ENCODE results near the gene MTARC2. TPM values are rescaled to one million over a fixed set of nuclear protein-coding genes. Genes with fewer than 3 reads are reported as not detected.
"Not testable (repeated sequence)": the region's sequence is repeated elsewhere in the genome, so short reads cannot be mapped to it uniquely, and the experiment has no call there.

Gene MTARC2
- total RNA-seq, 1 donor from 2014 or later = 25.6 TPM

DNA sequence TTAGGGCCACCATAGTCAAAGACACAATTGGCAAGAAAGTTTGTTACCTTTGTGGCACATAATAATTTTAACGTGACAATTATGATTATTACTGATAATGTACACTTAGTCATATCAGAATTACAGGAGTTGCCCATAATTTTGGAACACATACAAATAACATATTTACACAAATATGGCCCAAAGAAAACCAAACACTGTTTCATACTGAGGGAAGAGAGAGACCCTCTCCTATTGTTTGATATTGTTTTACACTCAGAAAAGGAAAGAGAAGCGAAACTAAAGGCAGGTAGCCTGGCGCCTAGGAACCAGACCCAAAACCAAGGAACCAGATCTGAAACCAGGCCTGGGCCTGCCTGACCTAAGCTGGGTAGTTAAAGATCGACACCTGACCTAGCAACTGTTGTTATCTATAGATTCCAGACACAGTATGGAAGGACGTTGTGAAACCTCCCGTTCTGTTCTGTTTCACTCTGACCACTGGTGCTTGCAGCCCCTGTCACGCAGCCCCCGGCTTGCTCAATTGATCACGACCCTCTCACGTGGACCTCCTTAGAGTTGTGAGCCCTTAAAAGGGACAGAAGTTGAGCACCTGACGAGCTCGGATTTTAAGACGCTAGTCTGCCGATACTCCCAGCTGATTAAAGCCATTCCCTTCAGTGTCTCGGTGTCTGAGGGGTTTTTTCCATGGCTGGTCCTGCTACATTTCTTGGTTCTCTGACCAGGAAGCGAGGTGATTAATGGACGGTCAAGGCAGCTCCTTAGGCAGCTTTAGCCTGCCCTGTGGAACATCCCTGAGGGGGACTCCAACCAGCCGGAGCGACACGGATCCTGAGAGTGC is 30.1 kb upstream of the MTARC2 start:
- H3K4me3 Mint-ChIP-seq (ENCODE audit: unreplicated experiment) = no peak overlapping the region
- H3K9me3 Mint-ChIP-seq (ENCODE audit: unreplicated experiment) = peaks cover 8% of the 10 kb centered on the region

DNA sequence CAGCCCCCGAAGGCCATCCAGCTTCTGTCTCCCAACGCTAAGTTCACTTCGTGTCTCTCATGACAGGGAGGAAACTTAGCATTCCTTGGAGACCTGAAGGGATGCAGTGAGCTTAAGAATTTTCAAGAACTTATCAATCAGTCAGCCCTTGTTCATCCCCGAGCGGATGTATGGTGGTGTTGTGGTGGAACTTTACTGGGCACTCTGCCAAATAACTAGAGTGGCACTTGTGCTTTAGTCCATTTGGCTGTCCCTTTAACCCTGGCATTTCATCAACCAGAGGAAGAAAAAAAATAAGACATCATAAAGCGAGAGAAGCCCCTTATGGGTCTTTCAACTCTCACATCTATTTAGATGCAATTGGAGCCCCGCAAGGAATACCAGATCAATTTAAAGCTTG is 26.9 kb upstream of the MTARC2 start:
- H3K27ac Mint-ChIP-seq (ENCODE audit: unreplicated experiment); H3K36me3 Mint-ChIP-seq (ENCODE audit: unreplicated experiment); H3K4me1 Mint-ChIP-seq (ENCODE audit: unreplicated experiment): not testable (repeated sequence)

More for the DNA sequence above, 30.1 kb upstream of the MTARC2 start:
- Mint-ChIP-seq H3K36me3 (ENCODE audit: unreplicated experiment) (no peaks in the 10 kb centered on the region), H3K27ac (ENCODE audit: unreplicated experiment) (no peak overlapping the region), H3K4me1 (ENCODE audit: unreplicated experiment) (no peaks in the 10 kb centered on the region), H3K27me3 (ENCODE audit: unreplicated experiment) (peaks cover 31% of the 10 kb centered on the region)
- TF ChIP-seq CTCF (IDR thresholded peaks at IDR 0.05) = no peak
- no peak for DNase-seq (ENCODE audit: extremely low spot score, unreplicated experiment)

GRCh38 chr1:220726634-220727033 is 21.5 kb upstream of the MTARC2 start:
- peaks cover 11% of the 10 kb centered on the region for H3K27me3 Mint-ChIP-seq (ENCODE audit: unreplicated experiment)
- H3K4me3 Mint-ChIP-seq (ENCODE audit: unreplicated experiment) = no peak overlapping the region
- no peak for DNase-seq (ENCODE audit: extremely low spot score, unreplicated experiment)
- H3K4me1 Mint-ChIP-seq (ENCODE audit: unreplicated experiment) = peaks cover 1% of the 10 kb centered on the region
- peak; percentile 8 for TF ChIP-seq CTCF (IDR thresholded peaks at IDR 0.05)
- no peaks in the 10 kb centered on the region for H3K36me3 Mint-ChIP-seq (ENCODE audit: unreplicated experiment)
- peaks cover 1% of the 10 kb centered on the region for H3K9me3 Mint-ChIP-seq (ENCODE audit: unreplicated experiment)
- no peak overlapping the region for H3K27ac Mint-ChIP-seq (ENCODE audit: unreplicated experiment)

More for the DNA sequence above, 26.9 kb upstream of the MTARC2 start:
- DNase-seq (ENCODE audit: extremely low spot score, unreplicated experiment); H3K4me3 Mint-ChIP-seq (ENCODE audit: unreplicated experiment); H3K9me3 Mint-ChIP-seq (ENCODE audit: unreplicated experiment): not testable (repeated sequence)
- H3K27me3 Mint-ChIP-seq (ENCODE audit: unreplicated experiment) = peaks cover 29% of the 10 kb centered on the region

GRCh38 chr1:220727519-220727918 is 20.6 kb upstream of the MTARC2 start:
- DNase-seq (ENCODE audit: extremely low spot score, unreplicated experiment) = no peak
- Mint-ChIP-seq H3K36me3 (ENCODE audit: unreplicated experiment) (no peaks in the 10 kb centered on the region), H3K27me3 (ENCODE audit: unreplicated experiment) (peaks cover 11% of the 10 kb centered on the region), H3K27ac (ENCODE audit: unreplicated experiment) (no peak overlapping the region), H3K4me3 (ENCODE audit: unreplicated experiment) (no peak overlapping the region), H3K9me3 (ENCODE audit: unreplicated experiment) (peaks cover 3% of the 10 kb centered on the region), H3K4me1 (ENCODE audit: unreplicated experiment) (peaks cover 10% of the 10 kb centered on the region)
- TF ChIP-seq CTCF (IDR thresholded peaks at IDR 0.05) = no peak

- Mint-ChIP-seq H3K36me3 (ENCODE audit: unreplicated experiment) (no peaks in the 10 kb centered on the region), H3K27me3 (ENCODE audit: unreplicated experiment) (peaks cover 7% of the 10 kb centered on the region), H3K27ac (ENCODE audit: unreplicated experiment) (no peak overlapping the region), H3K4me1 (ENCODE audit: unreplicated experiment) (peaks cover 35% of the 10 kb centered on the region), H3K9me3 (ENCODE audit: unreplicated experiment) (peaks cover 3% of the 10 kb centered on the region), H3K4me3 (ENCODE audit: unreplicated experiment) (no peak overlapping the region)
- no peak for TF ChIP-seq CTCF (IDR thresholded peaks at IDR 0.05)
- DNase-seq (ENCODE audit: extremely low spot score, unreplicated experiment) = no peak
Measured at GRCh38 chr1:220730486-220730885, 17.6 kb upstream of the MTARC2 start.
